Measurements from ENCODE around the gene PDE4C.

PDE4C gene

DNA sequence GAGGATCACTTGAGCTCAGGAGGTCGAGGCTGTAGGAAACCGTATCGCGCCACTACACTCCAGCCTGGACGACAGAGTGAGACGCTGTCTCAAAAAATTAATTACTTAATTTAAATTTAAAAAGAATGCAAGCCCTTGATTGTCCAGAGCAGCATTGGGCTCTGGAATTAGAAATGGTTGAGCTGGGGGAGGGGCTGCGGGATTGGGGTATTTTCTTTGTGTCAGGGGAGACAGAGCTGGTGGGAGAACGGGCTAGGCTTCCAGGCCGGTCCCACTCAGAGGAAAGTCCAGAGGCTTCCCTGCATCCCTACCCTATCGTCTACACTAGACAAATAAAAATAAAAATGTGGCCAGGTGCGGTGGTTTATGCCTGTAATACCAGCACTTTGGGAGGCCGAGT, 20.2 kb downstream of the PDE4C start:
- TF ChIP-seq, protein P1, sequence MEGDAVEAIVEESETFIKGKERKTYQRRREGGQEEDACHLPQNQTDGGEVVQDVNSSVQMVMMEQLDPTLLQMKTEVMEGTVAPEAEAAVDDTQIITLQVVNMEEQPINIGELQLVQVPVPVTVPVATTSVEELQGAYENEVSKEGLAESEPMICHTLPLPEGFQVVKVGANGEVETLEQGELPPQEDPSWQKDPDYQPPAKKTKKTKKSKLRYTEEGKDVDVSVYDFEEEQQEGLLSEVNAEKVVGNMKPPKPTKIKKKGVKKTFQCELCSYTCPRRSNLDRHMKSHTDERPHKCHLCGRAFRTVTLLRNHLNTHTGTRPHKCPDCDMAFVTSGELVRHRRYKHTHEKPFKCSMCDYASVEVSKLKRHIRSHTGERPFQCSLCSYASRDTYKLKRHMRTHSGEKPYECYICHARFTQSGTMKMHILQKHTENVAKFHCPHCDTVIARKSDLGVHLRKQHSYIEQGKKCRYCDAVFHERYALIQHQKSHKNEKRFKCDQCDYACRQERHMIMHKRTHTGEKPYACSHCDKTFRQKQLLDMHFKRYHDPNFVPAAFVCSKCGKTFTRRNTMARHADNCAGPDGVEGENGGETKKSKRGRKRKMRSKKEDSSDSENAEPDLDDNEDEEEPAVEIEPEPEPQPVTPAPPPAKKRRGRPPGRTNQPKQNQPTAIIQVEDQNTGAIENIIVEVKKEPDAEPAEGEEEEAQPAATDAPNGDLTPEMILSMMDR (IDR thresholded peaks at IDR 0.05; ENCODE audit: borderline replicate concordance, control extremely low read depth, extremely low read depth, insufficient read depth, missing control alignments), result no peak
- DNase-seq (ENCODE audit: low spot score), result no peak
- in situ Hi-C loops (cut with MboI; ENCODE audit: low sequenced_read_pairs, unreplicated experiment), result no loop called here

DNA sequence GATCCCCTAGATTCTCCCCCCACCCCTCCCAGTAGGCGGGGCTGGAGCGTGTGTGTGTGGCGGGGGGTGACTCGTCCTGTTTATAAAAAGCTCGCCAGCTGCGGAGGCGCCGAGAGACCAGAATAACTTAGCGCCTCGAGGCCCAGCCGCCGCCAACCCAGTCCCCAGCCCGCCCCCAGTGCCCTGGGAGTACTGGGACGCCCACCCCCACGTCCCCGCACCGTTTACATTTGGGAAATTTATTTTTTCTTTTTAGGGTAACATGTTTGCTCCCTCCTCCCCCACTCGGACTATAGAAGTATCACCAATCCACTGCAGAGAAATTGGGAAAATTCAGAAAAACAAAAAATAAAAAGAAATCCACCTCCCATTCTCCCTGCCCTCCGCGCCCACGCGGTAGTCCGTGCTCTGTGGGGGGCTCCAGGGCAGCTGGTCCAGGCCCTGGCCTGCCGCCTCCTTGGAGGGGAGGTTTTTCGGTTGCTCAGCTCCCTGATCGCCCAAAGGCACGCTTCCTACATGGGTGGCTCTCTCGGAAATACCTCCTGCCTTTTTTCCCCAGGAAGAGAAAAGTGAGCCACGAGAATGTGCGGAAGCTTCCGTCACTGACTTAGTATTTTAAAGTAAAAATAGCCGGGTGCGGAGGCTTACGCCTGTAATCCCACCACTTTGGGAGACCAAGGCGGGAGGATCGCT, 20.9 kb downstream of the PDE4C start:
- in situ Hi-C loops (cut with MboI; ENCODE audit: low sequenced_read_pairs, unreplicated experiment), result no loop called here

DNA sequence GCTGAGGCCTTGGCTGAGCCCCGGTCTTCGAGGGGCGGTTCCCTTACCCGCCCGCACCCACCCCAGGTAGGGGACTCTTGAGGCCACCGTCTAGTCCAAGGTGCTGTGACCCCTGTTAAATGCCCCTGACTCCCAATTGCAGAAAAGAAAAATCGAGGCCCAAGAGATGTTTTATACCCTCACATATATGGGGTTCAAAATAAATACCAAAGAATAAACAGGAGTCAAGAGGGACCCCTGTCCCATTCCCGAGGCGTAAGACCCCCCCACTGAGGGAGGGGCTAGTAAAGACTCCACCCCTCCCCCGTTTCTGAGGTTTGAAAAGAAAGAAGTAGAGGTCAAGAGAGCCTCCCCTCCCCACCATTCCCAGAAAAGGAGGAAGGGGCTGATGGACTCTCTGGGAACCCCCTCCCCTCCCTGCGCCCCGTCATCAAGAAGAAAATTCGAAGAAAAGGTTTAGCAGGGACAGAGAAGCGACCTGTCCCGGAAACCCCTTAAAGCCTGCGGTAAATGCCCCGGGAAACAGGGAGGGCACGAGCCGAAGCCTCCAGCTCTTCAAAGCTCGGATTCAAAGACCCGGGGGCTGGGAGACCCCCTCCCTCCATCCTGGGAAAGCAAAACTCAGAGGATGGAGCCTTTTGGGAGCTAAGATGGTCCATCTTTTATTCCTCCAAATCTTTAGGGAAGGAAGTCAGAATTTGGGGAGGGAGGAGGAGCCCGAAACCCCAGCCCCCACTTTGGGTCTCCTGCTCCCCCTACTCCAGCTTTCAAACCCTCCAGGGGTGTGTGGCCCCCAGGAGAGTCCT, 21.6 kb downstream of the PDE4C start:
- in situ Hi-C loops (cut with MboI; ENCODE audit: low sequenced_read_pairs, unreplicated experiment), result no loop called here
- DNase-seq (ENCODE audit: low spot score), result no peak
- TF ChIP-seq, protein P1 (IDR thresholded peaks at IDR 0.05; ENCODE audit: borderline replicate concordance, control extremely low read depth, extremely low read depth, insufficient read depth, missing control alignments), result no peak

More for the DNA sequence above, 20.9 kb downstream of the PDE4C start:
- DNase-seq (ENCODE audit: low spot score), result peak; percentile 82
- TF ChIP-seq, protein P1 (IDR thresholded peaks at IDR 0.05; ENCODE audit: borderline replicate concordance, control extremely low read depth, extremely low read depth, insufficient read depth, missing control alignments), result no peak

DNA sequence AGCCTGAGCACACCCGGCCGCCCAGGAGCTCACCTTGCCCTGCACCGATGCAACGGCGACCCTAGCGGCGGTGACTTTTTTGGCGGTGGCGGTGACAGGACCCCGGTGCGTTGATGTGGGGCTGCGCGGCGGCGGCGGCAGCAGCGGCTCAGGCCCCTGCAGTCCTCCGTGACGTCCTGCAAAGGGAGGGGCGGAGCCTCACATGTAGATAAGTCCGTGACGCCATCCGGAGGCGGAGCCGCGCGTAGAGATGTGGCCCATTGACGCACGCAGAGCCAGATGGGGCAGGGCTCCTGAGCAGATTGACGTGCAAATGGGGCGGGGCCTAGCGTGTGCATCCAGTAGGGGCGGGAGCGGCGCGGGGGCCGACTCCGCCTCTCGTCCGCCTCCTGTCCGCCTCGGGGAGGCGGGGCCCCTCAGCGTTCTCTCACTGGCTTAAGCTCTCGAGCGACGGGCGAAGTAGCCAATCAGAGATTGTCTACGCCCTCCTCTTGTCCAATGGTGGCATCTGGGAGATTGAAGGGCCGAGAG, 22.3 kb downstream of the PDE4C start, which contains the start of gene RAB3A:
Gene RAB3A (minus strand): TSS at position 180 of the 531 bp plus-strand sequence. CDS start 1,302 bp downstream, outside the sequence.
- DNase-seq (ENCODE audit: low spot score), result peak; percentile 99
- in situ Hi-C loops (cut with MboI; ENCODE audit: low sequenced_read_pairs, unreplicated experiment), result no loop called here
- TF ChIP-seq, protein P1 (IDR thresholded peaks at IDR 0.05; ENCODE audit: borderline replicate concordance, control extremely low read depth, extremely low read depth, insufficient read depth, missing control alignments), result no peak

DNA sequence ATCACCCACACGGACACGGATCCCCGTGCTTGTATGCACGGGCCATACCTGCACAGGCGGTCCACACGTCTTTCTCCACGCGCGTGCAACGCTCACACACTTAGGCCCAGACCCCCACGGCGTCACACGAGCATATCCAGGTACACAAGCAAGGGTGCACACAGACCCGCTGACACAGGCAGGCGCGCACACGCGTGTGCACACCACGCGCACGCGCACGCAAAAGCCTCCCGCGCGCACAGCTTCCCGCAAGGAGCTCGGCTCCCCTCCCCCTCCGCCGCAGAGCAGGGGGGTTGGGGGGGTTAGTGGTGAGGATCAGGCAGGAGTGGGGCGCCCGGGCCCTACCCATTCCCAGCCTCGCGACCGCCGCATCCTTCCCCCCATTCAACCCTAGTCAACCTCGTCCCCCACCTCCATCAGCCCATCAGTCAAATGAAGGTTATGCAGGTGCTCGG, 22.8 kb downstream of the PDE4C start:
- in situ Hi-C loops (cut with MboI; ENCODE audit: low sequenced_read_pairs, unreplicated experiment), result no loop called here
- no peak for DNase-seq (ENCODE audit: low spot score)
- TF ChIP-seq, protein P1 (IDR thresholded peaks at IDR 0.05; ENCODE audit: borderline replicate concordance, control extremely low read depth, extremely low read depth, insufficient read depth, missing control alignments), result no peak

DNA sequence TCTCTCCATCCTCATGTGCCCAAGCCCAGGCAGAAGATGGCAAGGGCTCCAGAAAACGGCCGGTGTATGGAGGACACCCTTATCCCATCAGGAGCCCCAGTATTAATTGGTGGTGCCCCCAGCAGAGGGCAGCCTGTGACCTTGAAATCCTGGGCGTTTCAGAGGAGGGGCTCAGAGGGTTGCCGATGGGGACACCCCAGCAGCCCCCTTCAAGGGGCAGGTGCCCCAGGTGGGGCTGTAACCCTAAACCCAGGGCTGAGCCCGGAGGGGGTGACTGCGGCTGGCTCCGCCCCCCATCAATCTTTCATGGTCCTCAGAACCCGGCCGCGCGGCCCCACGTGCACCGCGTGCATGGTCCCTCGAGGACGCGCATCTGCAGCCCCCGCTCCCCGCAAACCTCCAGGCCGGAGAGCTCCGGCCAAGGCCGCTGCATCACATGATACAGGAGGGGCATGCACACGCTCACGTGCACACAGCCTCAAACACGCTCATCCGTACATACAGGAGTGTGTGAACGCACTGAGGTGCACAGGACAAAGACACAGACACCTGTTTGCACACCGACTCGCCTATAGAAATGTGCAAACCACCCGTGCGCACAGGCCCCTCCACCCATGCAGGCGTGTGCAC, 23.3 kb downstream of the PDE4C start:
- in situ Hi-C loops (cut with MboI; ENCODE audit: low sequenced_read_pairs, unreplicated experiment), result no loop called here
- no peak for DNase-seq (ENCODE audit: low spot score)
- TF ChIP-seq, protein P1 (IDR thresholded peaks at IDR 0.05; ENCODE audit: borderline replicate concordance, control extremely low read depth, extremely low read depth, insufficient read depth, missing control alignments), result no peak
